GM23338 (cell line): ENCODE data around the gene ANKMY2. TPM values are rescaled to one million over a fixed set of nuclear protein-coding genes. Genes with fewer than 3 reads are reported as not detected.

Source experiments
- ATAC-seq: fragments of 200-7000 bp; cut with Tn5 transposase; 3 replicates; pipeline ENCODE4 v1.9.1; 2020
- DNase-seq: peaks from one replicate; pipeline ENCODE4 v3.0.0-alpha.2; 2015; ENCODE audit warnings: low spot score
- H2AFZ ChIP-seq: fragments of 200-600 bp; sonication (generic); 2 replicates; pipeline ENCODE4 v1.8.0; 2016; ENCODE audit warnings: antibody characterized with exemption, mild to moderate bottlenecking, moderate library complexity
- H3F3A ChIP-seq: fragments of 200-600 bp; sonication (generic); replicated peaks from 2 replicates; pipeline ENCODE4 v1.8.0; 2017; ENCODE audit warnings: antibody characterized with exemption, mixed run types, low read depth
- H3K27ac ChIP-seq: fragments of 200-600 bp; sonication (generic); 2 replicates; pipeline ENCODE4 v1.6.1; 2016; ENCODE audit warnings: low read depth
- H3K27me3 ChIP-seq: fragments of 200-600 bp; sonication (generic); 2 replicates; pipeline ENCODE4 v1.8.0; 2016; ENCODE audit warnings: mild to moderate bottlenecking, mixed run types, moderate library complexity; ENCODE audit not compliant: insufficient read depth
- H3K36me3 ChIP-seq: fragments of 200-600 bp; sonication (generic); 2 replicates; pipeline ENCODE4 v1.8.0; 2016; ENCODE audit warnings: mild to moderate bottlenecking; ENCODE audit not compliant: insufficient read depth
- H3K4me1 ChIP-seq: fragments of 200-600 bp; sonication (generic); 2 replicates; pipeline ENCODE4 v1.8.0; 2016; ENCODE audit warnings: mild to moderate bottlenecking, moderate library complexity; ENCODE audit not compliant: insufficient read depth
- H3K4me2 ChIP-seq: fragments of 200-600 bp; sonication (generic); 2 replicates; pipeline ENCODE4 v1.7.1; 2017; ENCODE audit warnings: mixed run types
- H3K4me3 ChIP-seq: fragments of 200-600 bp; sonication (generic); 2 replicates; pipeline ENCODE4 v1.6.1; 2016; ENCODE audit warnings: mixed run types
- H3K79me2 ChIP-seq: fragments of 200-600 bp; sonication (generic); replicated peaks from 2 replicates; pipeline ENCODE4 v1.8.0; 2017; ENCODE audit warnings: mild to moderate bottlenecking; ENCODE audit not compliant: insufficient read depth
- H3K9me2 ChIP-seq: fragments of 200-600 bp; sonication (generic); 2 replicates; pipeline ENCODE4 v1.8.0; 2017; ENCODE audit not compliant: insufficient read depth
- H4K20me1 ChIP-seq: fragments of 200-600 bp; sonication (generic); replicated peaks from 2 replicates; pipeline ENCODE4 v1.8.0; 2017; ENCODE audit warnings: mild to moderate bottlenecking; ENCODE audit not compliant: insufficient read depth
- H3K27ac Mint-ChIP-seq: 2 replicates; pipeline ENCODE4 v1.8.0; 2020; ENCODE audit warnings: inconsistent platforms, mild to moderate bottlenecking, moderate library complexity, mixed read lengths
- H3K27me3 Mint-ChIP-seq: 3 replicates; pipeline ENCODE4 v1.8.0; 2022; ENCODE audit warnings: low read depth, mild to moderate bottlenecking, moderate library complexity, mixed read lengths, inconsistent platforms; ENCODE audit not compliant: insufficient read depth, poor library complexity
- H3K36me3 Mint-ChIP-seq: 3 replicates; pipeline ENCODE4 v1.8.0; 2021; ENCODE audit warnings: low read depth, mild to moderate bottlenecking, inconsistent platforms, moderate library complexity, mixed read lengths
- H3K4me1 Mint-ChIP-seq: 3 replicates; pipeline ENCODE4 v1.8.0; 2020; ENCODE audit warnings: mild to moderate bottlenecking, inconsistent platforms, mixed read lengths
- H3K4me3 Mint-ChIP-seq: 3 replicates; pipeline ENCODE4 v1.8.0; 2021; ENCODE audit warnings: moderate library complexity, mild to moderate bottlenecking, inconsistent platforms, mixed read lengths
- H3K9me3 Mint-ChIP-seq: 3 replicates; pipeline ENCODE4 v1.8.0; 2020; ENCODE audit warnings: moderate library complexity, mild to moderate bottlenecking, inconsistent platforms, mixed read lengths
- ETS1 ChIP-seq: IDR thresholded peaks from 2 replicates; pipeline ENCODE4 v1.6.1; 2016; ENCODE audit warnings: antibody characterized with exemption
- EZH2phosphoT487 ChIP-seq: fragments of 200-600 bp; sonication (generic); IDR thresholded peaks from one replicate; pipeline ENCODE4 v1.8.1; 2018; ENCODE audit warnings: antibody characterized with exemption; ENCODE audit not compliant: unreplicated experiment
- JUNB ChIP-seq: IDR thresholded peaks from one replicate; pipeline ENCODE4 v1.6.1; 2016; ENCODE audit warnings: antibody characterized with exemption; ENCODE audit not compliant: unreplicated experiment
- NANOG ChIP-seq: IDR thresholded peaks from 2 replicates; pipeline ENCODE4 v1.6.1; 2016; ENCODE audit warnings: antibody characterized with exemption, borderline replicate concordance
- STAT1 ChIP-seq: IDR thresholded peaks from one replicate; pipeline ENCODE4 v1.6.1; 2016; ENCODE audit warnings: antibody characterized with exemption; ENCODE audit not compliant: unreplicated experiment
- ZNF114 ChIP-seq: fragments of 250-450 bp; sonication (Bioruptor Pico); IDR thresholded peaks from 2 replicates; pipeline ENCODE4 v1.5.0; 2020; ENCODE audit warnings: mild to moderate bottlenecking, moderate library complexity
- ZNF331 ChIP-seq: fragments of 250-450 bp; sonication (Bioruptor Pico); IDR thresholded peaks from 2 replicates; pipeline ENCODE4 v1.5.0; 2020; ENCODE audit warnings: low read depth, mild to moderate bottlenecking, moderate library complexity
- ZNF462 ChIP-seq: fragments of 250-450 bp; sonication (Bioruptor Pico); IDR thresholded peaks from 2 replicates; pipeline ENCODE4 v1.5.0; 2020; ENCODE audit warnings: mild to moderate bottlenecking, moderate library complexity
- polyA plus RNA-seq: library from polyadenylated mRNA; unstranded; fragments of >200 nt; fragmentation: Nextera tagmentation; extraction: Ambion mirVana; gene quantifications from 2 replicates; pipeline ENCODE4 v1.2.1, GENCODE V29; 2016
- total RNA-seq: library from RNA; depleted of rRNA; stranded (reverse); fragments of >200 nt; shearing (Covaris generic); gene quantifications from 2 replicates; pipeline ENCODE4 v1.2.3, GENCODE V29; 2014
- TF ChIP-seq, protein P1 (sequence below): IDR thresholded peaks from one replicate; pipeline ENCODE4 v1.6.1; 2018; ENCODE audit warnings: antibody characterized with exemption; ENCODE audit not compliant: unreplicated experiment

Gene ANKMY2
- total and polyA plus RNA-seq, 2 experiments from 2014 or later: 4.4 to 9.5 TPM

DNA sequence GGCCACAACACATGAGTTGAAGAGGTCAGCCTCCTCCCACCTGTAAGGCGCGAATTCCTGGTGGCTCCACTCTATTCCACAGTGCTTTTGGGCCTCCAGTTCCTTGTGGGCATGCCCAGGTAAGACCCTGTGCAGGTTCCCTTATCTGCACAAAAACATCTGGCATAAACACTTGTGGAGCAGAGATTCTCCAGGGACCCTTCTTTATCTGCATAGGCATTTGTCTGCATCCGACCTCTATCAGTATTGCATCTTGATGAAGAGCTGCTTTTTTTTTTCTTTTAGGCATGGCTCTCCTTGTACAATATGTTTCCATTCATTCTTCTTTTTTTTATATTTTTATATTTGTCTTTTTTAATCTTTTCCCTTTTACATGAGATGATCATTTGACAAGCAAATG lies 58.4 kb downstream of the ANKMY2 start:
- no peaks in the 10 kb centered on the region for H3F3A ChIP-seq
- no peak overlapping the region for H3K4me3 ChIP-seq
- DNase-seq (no peak), ATAC-seq (no peak)
- H3K36me3 Mint-ChIP-seq: no peaks in the 10 kb centered on the region; the same call in 2 of the 3 replicates
- H3K4me1 Mint-ChIP-seq: peaks cover 6% of the 10 kb centered on the region
- H3K27ac Mint-ChIP-seq: no peak overlapping the region
- no peak for TF ChIP-seq ZNF462 (CRISPR knock-in tag)
- H2AFZ ChIP-seq: no peak overlapping the region
- no peaks in the 10 kb centered on the region for H3K36me3 ChIP-seq
- H3K27me3 Mint-ChIP-seq: peaks cover 2% of the 10 kb centered on the region
- H4K20me1 ChIP-seq: no peaks in the 10 kb centered on the region
- no peak overlapping the region for H3K4me3 Mint-ChIP-seq
- H3K9me3 Mint-ChIP-seq: no peaks in the 10 kb centered on the region; the same call in 2 of the 3 replicates
- H3K27ac ChIP-seq: no peak overlapping the region
- H3K27me3 ChIP-seq: no peaks in the 10 kb centered on the region
- no peaks in the 10 kb centered on the region for H3K79me2 ChIP-seq
- H3K4me1 ChIP-seq: peaks cover 14% of the 10 kb centered on the region
- H3K4me2 ChIP-seq: 0 out of 2 replicates have a peak overlapping the region, but pooled peaks have one; percentile 20
- H3K9me2 ChIP-seq: no peaks in the 10 kb centered on the region

GRCh38 chr7:16586081-16586874 lies 59.3 kb downstream of the ANKMY2 start:
- H3K9me2 ChIP-seq: no peaks in the 10 kb centered on the region
- H2AFZ ChIP-seq: peak overlapping the region; percentile 56; the same call in 1 of the 2 replicates
- H3K4me1 ChIP-seq: peaks cover 14% of the 10 kb centered on the region
- H3K36me3 ChIP-seq: no peaks in the 10 kb centered on the region
- Mint-ChIP-seq H3K9me3 (no peaks in the 10 kb centered on the region; the same call in 2 of the 3 replicates), H3K27me3 (peaks cover 2% of the 10 kb centered on the region), H3K36me3 (no peaks in the 10 kb centered on the region; the same call in 2 of the 3 replicates), H3K4me1 (peaks cover 6% of the 10 kb centered on the region), H3K27ac (no peak overlapping the region), H3K4me3 (no peak overlapping the region)
- H4K20me1 ChIP-seq: no peaks in the 10 kb centered on the region
- DNase-seq (no peak), ATAC-seq (peak; percentile 38; the same call in 1 of the 3 replicates)
- no peak overlapping the region for H3K4me2 ChIP-seq
- no peaks in the 10 kb centered on the region for H3K79me2 ChIP-seq
- H3K27ac ChIP-seq: no peak overlapping the region
- H3F3A ChIP-seq: no peaks in the 10 kb centered on the region
- H3K4me3 ChIP-seq: no peak overlapping the region
- H3K27me3 ChIP-seq: no peaks in the 10 kb centered on the region
- TF ChIP-seq JUNB (no peak), ZNF114 (no peak), STAT1 (no peak), EZH2phosphoT487 (no peak), ETS1 (no peak), NANOG (no peak), ZNF331 (CRISPR knock-in tag) (no peak)
- TF ChIP-seq, protein P1, sequence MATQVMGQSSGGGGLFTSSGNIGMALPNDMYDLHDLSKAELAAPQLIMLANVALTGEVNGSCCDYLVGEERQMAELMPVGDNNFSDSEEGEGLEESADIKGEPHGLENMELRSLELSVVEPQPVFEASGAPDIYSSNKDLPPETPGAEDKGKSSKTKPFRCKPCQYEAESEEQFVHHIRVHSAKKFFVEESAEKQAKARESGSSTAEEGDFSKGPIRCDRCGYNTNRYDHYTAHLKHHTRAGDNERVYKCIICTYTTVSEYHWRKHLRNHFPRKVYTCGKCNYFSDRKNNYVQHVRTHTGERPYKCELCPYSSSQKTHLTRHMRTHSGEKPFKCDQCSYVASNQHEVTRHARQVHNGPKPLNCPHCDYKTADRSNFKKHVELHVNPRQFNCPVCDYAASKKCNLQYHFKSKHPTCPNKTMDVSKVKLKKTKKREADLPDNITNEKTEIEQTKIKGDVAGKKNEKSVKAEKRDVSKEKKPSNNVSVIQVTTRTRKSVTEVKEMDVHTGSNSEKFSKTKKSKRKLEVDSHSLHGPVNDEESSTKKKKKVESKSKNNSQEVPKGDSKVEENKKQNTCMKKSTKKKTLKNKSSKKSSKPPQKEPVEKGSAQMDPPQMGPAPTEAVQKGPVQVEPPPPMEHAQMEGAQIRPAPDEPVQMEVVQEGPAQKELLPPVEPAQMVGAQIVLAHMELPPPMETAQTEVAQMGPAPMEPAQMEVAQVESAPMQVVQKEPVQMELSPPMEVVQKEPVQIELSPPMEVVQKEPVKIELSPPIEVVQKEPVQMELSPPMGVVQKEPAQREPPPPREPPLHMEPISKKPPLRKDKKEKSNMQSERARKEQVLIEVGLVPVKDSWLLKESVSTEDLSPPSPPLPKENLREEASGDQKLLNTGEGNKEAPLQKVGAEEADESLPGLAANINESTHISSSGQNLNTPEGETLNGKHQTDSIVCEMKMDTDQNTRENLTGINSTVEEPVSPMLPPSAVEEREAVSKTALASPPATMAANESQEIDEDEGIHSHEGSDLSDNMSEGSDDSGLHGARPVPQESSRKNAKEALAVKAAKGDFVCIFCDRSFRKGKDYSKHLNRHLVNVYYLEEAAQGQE: no peak
